ENCODE measurements around the gene GRHPR. TPM values are rescaled to one million over a fixed set of nuclear protein-coding genes. Genes with fewer than 3 reads are reported as not detected.
"Not testable (repeated sequence)": the region's sequence is repeated elsewhere in the genome, so short reads cannot be mapped to it uniquely, and the experiment has no call there.

The GRHPR gene
- total RNA-seq, 2 experiments from 2014 or later: 106 to 135 TPM

DNA sequence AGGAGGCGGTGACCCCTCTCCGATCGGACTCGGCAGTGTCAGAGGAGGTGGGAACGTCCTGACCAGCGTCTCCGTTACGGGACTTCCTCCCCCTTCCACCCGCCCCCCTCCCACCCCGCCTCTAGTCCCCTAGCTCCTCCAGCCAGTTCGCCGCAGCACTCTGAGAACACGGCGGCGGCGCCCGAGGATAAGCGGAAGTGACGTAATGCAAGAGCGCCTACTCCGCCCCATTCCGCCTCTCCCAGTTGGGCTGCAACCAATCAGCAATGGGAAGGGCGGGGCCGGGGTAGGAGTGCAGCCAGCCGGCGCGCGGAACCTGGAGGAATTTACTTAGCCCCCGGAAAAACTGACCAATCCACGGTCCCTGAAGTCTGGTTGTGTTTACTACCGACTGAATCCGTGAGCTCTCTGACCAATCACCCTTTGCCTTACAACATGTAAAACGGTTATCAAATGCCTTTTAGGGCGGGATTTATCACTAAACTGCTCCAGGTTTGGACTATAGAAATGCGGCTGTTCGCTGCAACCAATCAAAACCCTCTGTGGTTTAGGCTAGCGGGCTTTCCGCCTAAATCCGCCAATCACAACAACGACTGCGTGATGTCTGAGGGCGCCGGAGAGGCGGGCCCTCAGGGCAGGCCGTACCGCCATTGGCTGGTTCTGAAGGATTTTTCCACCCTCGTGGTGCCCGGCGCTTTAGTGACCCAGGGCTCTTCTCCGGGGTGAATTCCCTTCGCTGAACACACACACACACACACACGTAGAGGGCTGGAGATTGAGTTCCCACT is 42.9 kb downstream of the GRHPR start, which contains the start of gene ZBTB5:
Gene ZBTB5 (minus strand): TSS at position 202 of the 788 bp plus-strand sequence. CDS start 22,899 bp downstream, outside the sequence.
- Histone ChIP-seq H2AFZ (ENCODE audit: low read length) (peak within 1 kb of the TSS; percentile 89), H4K20me1 (ENCODE audit: insufficient read depth, low read length) (peaks cover 13% of the 10 kb centered on the region; the same call in 1 of the 2 replicates), H3K4me1 (ENCODE audit: insufficient read depth, low read length, poor library complexity, severe bottlenecking) (peaks cover 38% of the 10 kb centered on the region), H3K4me2 (ENCODE audit: low read length) (peak within 1 kb of the TSS; percentile 95), H3K9me3 (ENCODE audit: low read length) (0 out of 2 replicates have a peak, but pooled peaks cover 3% of the 10 kb centered on the region), H3K36me3 (ENCODE audit: insufficient read depth, low read length) (peaks cover 26% of the 10 kb centered on the region), H3K27ac (ENCODE audit: low read depth, low read length, poor library complexity, severe bottlenecking) (peak within 1 kb of the TSS; percentile 74), H3K9me2 (ENCODE audit: insufficient read depth, low read length) (no peaks in the 10 kb centered on the region), H3K79me2 (ENCODE audit: insufficient read depth, low read depth, low read length) (peaks cover 44% of the 10 kb centered on the region), H3K4me3 (ENCODE audit: low read depth, low read length, poor library complexity, severe bottlenecking) (peak within 1 kb of the TSS; percentile 89)
- ChIA-PET POLR2A (interaction anchor here (0.6 to 2.2 kb wide), 16 partner anchors 9 to 1349 kb away, joined by 3 to 5 read pairs (median 4); partner anchors contain the start of gene POLR1E), CTCF (ENCODE audit: unreplicated experiment) (interaction anchor here (0.6 to 1.4 kb wide), 2 partner anchors 16 to 137 kb away, joined by 4 to 7 read pairs; no protein-coding TSS in a partner anchor)
- DNase-seq (ENCODE audit: low spot score): peak; percentile 100
- no TSS peak for BruUV-seq (replicated peaks)
- no peak for TF ChIP-seq EZH2phosphoT487 (IDR thresholded peaks at IDR 0.05; ENCODE audit: borderline replicate concordance, low read depth, low read length)
- TF ChIP-seq, protein P1, sequence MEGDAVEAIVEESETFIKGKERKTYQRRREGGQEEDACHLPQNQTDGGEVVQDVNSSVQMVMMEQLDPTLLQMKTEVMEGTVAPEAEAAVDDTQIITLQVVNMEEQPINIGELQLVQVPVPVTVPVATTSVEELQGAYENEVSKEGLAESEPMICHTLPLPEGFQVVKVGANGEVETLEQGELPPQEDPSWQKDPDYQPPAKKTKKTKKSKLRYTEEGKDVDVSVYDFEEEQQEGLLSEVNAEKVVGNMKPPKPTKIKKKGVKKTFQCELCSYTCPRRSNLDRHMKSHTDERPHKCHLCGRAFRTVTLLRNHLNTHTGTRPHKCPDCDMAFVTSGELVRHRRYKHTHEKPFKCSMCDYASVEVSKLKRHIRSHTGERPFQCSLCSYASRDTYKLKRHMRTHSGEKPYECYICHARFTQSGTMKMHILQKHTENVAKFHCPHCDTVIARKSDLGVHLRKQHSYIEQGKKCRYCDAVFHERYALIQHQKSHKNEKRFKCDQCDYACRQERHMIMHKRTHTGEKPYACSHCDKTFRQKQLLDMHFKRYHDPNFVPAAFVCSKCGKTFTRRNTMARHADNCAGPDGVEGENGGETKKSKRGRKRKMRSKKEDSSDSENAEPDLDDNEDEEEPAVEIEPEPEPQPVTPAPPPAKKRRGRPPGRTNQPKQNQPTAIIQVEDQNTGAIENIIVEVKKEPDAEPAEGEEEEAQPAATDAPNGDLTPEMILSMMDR (conservative IDR thresholded peaks at IDR 0.05; ENCODE audit: low read length): no peak
- intact Hi-C loops (cut with micrococcal nuclease; ENCODE audit: unreplicated experiment): loop anchor here (2.0 to 10.0 kb wide), 3 partner anchors 43 to 891 kb away; partner anchors contain the start of genes GRHPR and MELK

GRCh38 chr9:37466037-37466709 is 43.7 kb downstream of the GRHPR start:
- ChIA-PET CTCF (ENCODE audit: unreplicated experiment) (interaction anchor here (1.4 kb wide), 1 partner anchor 15 kb away, joined by 7 read pairs; no protein-coding TSS in a partner anchor), POLR2A (interaction anchor here (0.6 to 2.2 kb wide), 12 partner anchors 8 to 1321 kb away, joined by 3 to 5 read pairs (median 3); partner anchors contain the start of gene POLR1E)
- Histone ChIP-seq H3K4me3 (ENCODE audit: low read depth, low read length, poor library complexity, severe bottlenecking) (peak overlapping the region; percentile 89), H2AFZ (ENCODE audit: low read length) (peak overlapping the region; percentile 89), H3K4me2 (ENCODE audit: low read length) (peak overlapping the region; percentile 95), H3K36me3 (ENCODE audit: insufficient read depth, low read length) (peaks cover 19% of the 10 kb centered on the region), H4K20me1 (ENCODE audit: insufficient read depth, low read length) (peaks cover 13% of the 10 kb centered on the region; the same call in 1 of the 2 replicates), H3K9me3 (ENCODE audit: low read length) (no peaks in the 10 kb centered on the region), H3K4me1 (ENCODE audit: insufficient read depth, low read length, poor library complexity, severe bottlenecking) (peaks cover 38% of the 10 kb centered on the region), H3K9me2 (ENCODE audit: insufficient read depth, low read length) (no peaks in the 10 kb centered on the region), H3K79me2 (ENCODE audit: insufficient read depth, low read depth, low read length) (peaks cover 36% of the 10 kb centered on the region), H3K27ac (ENCODE audit: low read depth, low read length, poor library complexity, severe bottlenecking) (peak overlapping the region; percentile 66)
- intact Hi-C loops (cut with micrococcal nuclease; ENCODE audit: unreplicated experiment): loop anchor here (10.0 kb wide), 1 partner anchor 891 kb away; the partner anchor contains the start of gene MELK
- no peak for TF ChIP-seq EZH2phosphoT487 (IDR thresholded peaks at IDR 0.05; ENCODE audit: borderline replicate concordance, low read depth, low read length)
- TF ChIP-seq, protein P1 (conservative IDR thresholded peaks at IDR 0.05; ENCODE audit: low read length): no peak
- DNase-seq (ENCODE audit: low spot score): peak; percentile 37
- TSS peak; percentile 99 for BruUV-seq (replicated peaks)

DNA sequence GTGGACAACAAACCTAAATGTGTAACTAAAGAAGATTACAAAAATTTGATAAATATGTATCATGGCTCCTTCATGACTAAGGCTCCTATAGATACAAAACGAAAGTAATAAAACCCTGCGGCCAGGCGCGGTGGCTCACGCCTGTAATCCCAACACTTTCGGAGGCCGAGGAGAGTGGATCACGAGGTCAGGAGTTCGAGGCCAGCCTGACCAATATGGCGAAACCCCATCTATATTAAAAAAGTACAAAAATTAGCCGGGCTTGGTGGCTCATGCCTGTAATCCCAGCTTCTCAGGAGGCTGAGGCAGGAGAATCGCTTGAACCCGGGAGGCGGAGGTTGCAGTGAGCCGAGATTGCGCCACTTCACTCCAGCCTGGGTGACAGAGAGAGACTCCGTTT is 45.0 kb downstream of the GRHPR start:
- H3K36me3 ChIP-seq (ENCODE audit: insufficient read depth, low read length); H3K27ac ChIP-seq (ENCODE audit: low read depth, low read length, poor library complexity, severe bottlenecking); H3K9me3 ChIP-seq (ENCODE audit: low read length); H2AFZ ChIP-seq (ENCODE audit: low read length); H3K4me2 ChIP-seq (ENCODE audit: low read length); H3K9me2 ChIP-seq (ENCODE audit: insufficient read depth, low read length); DNase-seq (ENCODE audit: low spot score); BruUV-seq (replicated peaks); CTCF ChIA-PET (ENCODE audit: unreplicated experiment); H3K4me3 ChIP-seq (ENCODE audit: low read depth, low read length, poor library complexity, severe bottlenecking): not testable (repeated sequence)
- intact Hi-C loops (cut with micrococcal nuclease; ENCODE audit: unreplicated experiment): loop anchor here (10.0 kb wide), 1 partner anchor 893 kb away; the partner anchor contains the start of gene MELK
- POLR2A ChIA-PET: interaction anchor here (0.7 kb wide), 1 partner anchor 44 kb away, joined by 7 read pairs; no protein-coding TSS in a partner anchor
- peaks cover 13% of the 10 kb centered on the region; the same call in 1 of the 2 replicates for H4K20me1 ChIP-seq (ENCODE audit: insufficient read depth, low read length)
- H3K4me1 ChIP-seq (ENCODE audit: insufficient read depth, low read length, poor library complexity, severe bottlenecking): peaks cover 32% of the 10 kb centered on the region
- H3K79me2 ChIP-seq (ENCODE audit: insufficient read depth, low read depth, low read length): peaks cover 23% of the 10 kb centered on the region
